Heart left ventricle (tissue), 13 donors: ENCODE measurements around the gene EHD1.

ENCODE experiments used
- POLR2A ChIP-seq, 2 donors: fragments of 450-650 bp; IDR thresholded peaks; one replicate each; pipeline ENCODE4 v1.6.1; 2017; ENCODE audit warnings: antibody characterized with exemption in 2 of 2, mild to moderate bottlenecking in 2 of 2, moderate library complexity in 2 of 2
- TF ChIP-seq, protein P1 (sequence below), 12 donors: fragments of 200-600 bp; sonication (generic) in 4 of 12; IDR thresholded peaks; one replicate each; pipeline versions ENCODE4 v1.5.0 to v1.8.0; 2018 to 2022; ENCODE audit warnings: antibody characterized with exemption in 12 of 12, mild to moderate bottlenecking in 5 of 12
- donor health status: ischemic (EF 13 %, LVEDD 7.1; RV severe dilation, severe dysfunction).
- donor health status: DM: no; HTN: yes; CAD: no.
- donor health status: DM: no; HTN: no; CAD: no.
- donor health status: ischemic (EF 25% LVEDD 6.9; RV normal size, moderate dysfunction).
- donor health status: ischemic (EF 25% LVEDD 5.7; RV mildly dilated, moderate dysfunction).
- donor health status: ischemic (EF 35%, LVEDD 5.7; RV mildly dilated, moderate dysfunction).
- donor health status: nonischemic (EF 11% LVEDD 7.7; RV severe dilation, severe dysfunction).
- donor health status: DM: yes; HTN: yes; CAD: no.
- donor health status: PGD.
- donor health status: ischemic (EF 29% LVEDD 5.4; RV normal size, mild dysfunction).
- donor health status: nonischemic (EF 23%, LVEDD 6.1; RV moderate dilation, normal function).

DNA sequence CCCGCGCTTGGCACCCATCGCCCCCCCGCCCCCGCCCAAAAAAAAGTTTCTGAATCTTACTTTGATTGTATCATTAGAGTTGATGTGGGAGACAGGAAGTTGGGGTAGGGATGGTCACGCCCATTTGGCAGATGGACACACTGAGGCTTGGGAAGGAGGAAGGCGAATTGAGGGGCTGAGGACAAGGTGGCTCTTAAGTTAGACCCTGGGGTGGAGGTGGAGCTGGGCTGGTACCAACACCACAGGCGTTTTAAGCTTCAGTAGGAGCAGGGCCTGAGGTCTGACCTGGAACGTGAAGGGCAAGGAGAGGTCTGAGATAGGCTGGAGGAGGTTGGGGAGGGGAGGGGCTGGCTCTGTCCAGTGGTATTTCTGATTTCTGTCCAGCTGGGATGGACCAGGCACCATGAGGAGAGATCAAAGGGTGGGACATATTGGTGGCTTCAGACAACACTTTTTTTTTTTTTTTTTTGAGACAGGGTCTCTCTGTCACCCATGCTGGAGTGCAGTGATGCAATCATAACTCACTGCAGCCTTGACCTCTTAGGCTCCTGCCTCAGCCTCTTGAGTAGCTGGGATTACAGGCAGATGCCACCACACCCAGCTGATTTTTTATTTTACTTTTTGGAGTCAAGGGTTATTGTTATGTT, 33.2 kb downstream of the EHD1 start:
- TF ChIP-seq POLR2A (IDR thresholded peaks at IDR 0.05): no peak
- TF ChIP-seq, protein P1, sequence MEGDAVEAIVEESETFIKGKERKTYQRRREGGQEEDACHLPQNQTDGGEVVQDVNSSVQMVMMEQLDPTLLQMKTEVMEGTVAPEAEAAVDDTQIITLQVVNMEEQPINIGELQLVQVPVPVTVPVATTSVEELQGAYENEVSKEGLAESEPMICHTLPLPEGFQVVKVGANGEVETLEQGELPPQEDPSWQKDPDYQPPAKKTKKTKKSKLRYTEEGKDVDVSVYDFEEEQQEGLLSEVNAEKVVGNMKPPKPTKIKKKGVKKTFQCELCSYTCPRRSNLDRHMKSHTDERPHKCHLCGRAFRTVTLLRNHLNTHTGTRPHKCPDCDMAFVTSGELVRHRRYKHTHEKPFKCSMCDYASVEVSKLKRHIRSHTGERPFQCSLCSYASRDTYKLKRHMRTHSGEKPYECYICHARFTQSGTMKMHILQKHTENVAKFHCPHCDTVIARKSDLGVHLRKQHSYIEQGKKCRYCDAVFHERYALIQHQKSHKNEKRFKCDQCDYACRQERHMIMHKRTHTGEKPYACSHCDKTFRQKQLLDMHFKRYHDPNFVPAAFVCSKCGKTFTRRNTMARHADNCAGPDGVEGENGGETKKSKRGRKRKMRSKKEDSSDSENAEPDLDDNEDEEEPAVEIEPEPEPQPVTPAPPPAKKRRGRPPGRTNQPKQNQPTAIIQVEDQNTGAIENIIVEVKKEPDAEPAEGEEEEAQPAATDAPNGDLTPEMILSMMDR (IDR thresholded peaks at IDR 0.05): no peak
